Activated CD4-positive, CD25-positive, alpha-beta regulatory T cell (primary cell): ENCODE results near the gene RANBP9.

Experiments
- DNase-seq, 4 experiments: peaks; one replicate each; lab custom pipeline; 2025; lab: John Stamatoyannopoulos, UW

RANBP9 gene

GRCh38 chr6:13648850-13649249, 62.8 kb downstream of the RANBP9 start:
- DNase-seq, result no peak

GRCh38 chr6:13643125-13643524, 68.5 kb downstream of the RANBP9 start:
- no peak for DNase-seq

GRCh38 chr6:13641315-13641714, 70.3 kb downstream of the RANBP9 start:
- no peak for DNase-seq

DNA sequence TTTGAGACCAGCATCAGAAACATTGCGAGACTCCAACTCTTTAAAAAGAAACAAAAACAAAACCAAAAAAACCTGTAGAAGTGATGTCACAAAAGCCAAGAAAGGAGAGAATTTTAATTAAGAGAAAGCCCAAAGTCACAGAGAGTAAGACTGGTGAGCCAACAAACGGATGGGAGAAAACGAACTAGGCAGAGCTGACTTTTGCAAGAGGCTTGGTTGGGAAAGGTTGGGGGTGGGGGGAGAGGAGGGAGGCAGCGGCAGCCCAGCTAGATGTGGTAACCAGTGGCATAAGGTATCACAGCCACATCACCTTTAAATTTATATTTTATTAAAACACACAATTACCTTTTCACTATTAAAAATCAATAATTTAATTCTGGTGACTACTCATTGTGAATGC, 73.0 kb downstream of the RANBP9 start:
- DNase-seq, result no peak

DNA sequence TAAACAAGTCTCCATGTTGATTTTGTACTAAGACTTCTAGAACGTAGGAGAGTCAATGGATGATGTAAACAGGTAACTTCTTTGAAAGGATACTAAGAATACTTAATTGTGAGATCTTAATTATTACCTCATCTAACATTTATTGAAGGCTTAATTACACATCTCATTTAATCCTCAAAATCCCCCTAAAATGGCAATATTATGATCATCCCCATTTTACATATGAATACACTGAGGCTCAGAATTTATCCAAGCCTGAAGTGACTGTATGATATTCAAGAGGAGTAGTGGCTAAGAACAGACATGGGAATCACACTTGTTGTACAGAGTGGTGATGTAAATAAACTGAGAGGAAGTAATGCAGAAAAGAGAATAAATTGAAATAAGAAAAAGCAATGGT, 73.6 kb downstream of the RANBP9 start:
- no peak for DNase-seq

DNA sequence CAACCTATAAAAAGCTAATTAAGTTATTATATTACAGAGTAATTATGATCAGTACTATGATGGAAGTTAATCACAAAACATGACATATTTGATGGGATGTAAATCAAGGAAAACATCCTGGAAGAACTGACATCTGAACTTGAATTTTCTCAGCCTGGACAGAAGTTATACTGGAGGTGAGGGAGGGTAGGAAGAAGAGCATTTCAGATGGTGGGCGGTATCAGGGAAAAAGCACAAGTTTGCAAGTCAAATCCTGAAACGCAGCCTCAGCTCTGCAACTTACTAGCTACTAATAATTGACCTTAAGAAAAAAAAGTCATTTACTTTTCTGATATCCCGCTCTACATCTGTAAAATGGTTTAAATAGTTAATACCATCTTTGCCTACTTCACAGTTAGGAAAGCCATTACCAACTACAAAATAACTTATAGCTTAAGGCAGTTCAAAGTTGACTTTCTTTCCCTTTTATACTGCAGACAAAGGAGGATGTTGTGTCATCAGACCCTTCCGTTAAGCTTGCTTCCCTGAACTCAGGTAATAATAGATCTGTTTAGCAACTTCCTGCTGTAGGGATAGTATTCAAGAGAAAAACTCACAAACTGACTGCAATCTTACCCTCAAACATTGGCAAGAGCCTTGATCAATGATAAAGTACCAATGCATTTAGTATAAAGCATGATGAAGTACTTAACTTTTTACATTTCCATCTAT, 75.5 kb downstream of the RANBP9 start:
- DNase-seq, result no peak

DNA sequence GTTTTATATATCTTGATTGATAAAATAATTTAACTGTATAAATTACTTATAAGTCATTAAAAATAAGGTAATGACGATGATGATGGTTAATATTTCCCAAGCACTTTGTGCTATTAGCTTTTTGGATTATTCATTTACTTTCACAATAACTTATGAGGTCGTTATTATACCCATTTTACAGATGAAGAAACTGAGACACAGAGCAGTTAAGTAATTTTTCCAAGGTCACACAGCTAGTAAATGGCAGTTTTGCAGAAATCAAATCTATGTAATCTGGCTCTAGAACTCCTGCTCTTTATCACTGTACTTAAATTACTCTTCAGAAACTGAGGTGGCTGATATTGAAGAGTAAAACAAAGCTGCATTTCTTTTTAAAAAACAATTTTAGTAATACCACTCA, 78.3 kb downstream of the RANBP9 start:
- DNase-seq, result no peak

DNA sequence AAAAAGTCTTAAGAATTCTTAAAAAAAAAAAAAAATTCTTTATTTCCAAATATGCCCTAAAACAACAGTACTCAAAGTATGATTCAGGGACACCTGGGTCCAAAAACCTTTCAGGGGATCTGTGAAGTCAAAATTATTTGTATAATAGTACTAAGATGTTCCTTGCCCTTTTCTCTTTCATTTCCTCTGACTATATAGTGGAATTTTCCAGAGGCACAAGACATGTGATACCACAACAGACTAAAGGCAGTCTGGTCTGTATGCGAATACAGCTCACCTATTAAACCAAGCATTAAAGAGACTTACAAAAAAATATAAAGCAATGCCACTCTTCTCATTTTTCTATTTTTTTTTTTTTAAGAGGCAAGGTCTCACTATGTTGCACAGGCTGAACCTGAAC, 81.1 kb downstream of the RANBP9 start:
- DNase-seq, result no peak

DNA sequence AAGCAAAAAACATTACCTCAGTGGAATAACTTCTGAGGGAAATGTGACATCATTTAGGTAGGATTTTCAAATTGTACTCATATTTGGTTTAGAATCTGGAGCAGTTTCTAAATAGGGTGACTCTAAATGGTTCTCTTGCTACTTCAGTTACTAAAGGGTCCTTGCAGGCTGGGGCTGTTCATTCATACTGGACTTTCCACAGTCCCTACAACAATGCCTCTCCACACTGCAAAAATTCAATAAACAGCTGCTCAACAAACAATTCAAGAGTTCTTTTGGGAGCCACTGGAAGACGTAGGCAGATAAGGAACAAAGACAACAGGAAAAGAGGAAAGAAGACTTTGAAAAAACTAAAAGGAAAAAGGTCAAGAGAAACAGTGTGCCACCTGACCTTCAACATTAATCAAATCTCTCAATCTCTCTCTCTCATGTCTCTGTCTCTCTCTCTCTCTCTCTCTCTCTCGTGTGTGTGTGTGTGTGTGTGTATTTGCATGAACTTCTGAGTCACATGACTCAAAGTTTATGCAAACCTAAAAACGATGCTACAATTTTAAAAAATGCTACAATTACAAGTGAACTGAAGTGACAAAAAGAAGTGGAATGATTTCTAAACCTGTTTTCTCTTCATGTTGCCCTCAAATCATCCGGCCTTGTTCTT, 82.0 kb downstream of the RANBP9 start:
- DNase-seq, result no peak

- no peak for DNase-seq
Measured at GRCh38 chr6:13624871-13625288, 86.8 kb downstream of the RANBP9 start.

- DNase-seq, result no peak
Measured at GRCh38 chr6:13617066-13617465, 94.6 kb downstream of the RANBP9 start.

- DNase-seq, result peak in 2 of 4 experiments; percentile 9 to 20
Measured at GRCh38 chr6:13615792-13616120, 95.9 kb downstream of the RANBP9 start.

DNA sequence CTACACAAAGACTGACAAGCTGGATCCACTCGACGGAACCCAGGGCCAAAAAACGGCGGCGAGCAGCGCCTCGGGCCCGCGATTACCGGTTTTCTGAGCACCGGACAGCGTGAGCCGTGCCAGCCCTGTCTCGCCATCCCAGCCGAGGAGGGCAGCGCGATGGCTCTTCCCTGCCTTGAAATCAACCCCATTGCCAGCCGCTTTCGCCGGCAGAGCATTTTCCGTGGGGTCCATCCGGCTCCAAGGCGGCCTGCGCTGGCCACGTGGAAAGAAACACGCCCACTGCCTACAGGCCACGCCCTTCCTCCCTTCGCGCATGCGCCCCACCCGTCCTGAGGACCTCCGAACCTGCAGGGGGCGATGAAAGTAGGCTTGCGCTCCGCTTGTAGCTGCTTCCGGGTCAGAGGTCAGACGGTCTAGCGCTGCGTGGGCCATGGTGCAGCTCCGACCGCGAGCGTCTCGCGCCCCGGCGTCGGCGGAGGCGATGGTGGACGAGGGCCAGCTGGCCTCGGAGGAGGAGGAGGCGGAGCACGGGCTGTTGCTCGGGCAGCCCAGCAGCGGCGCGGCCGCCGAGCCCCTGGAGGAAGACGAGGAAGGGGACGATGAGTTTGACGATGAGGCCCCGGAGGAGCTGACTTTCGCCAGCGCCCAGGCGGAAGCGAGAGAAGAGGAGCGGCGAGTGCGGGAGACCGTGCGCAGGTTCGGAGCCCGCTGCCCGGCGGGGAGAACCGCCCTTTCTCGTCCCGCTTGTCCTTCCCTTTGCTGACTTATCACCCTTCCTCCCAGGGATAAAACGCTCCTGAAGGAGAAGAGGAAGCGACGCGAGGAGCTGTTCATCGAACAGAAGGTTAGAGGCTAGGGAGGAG, 96.5 kb downstream of the RANBP9 start, which contains the start of gene NOL7:
TSS of gene NOL7 (plus strand) at position 410 of the 866 bp plus-strand sequence. CDS start at position 434, 24 bp downstream.
- peak; percentile 97 to 98 (median 98) for DNase-seq

- DNase-seq, result no peak
Measured at GRCh38 chr6:13614126-13614925, 97.3 kb downstream of the RANBP9 start.

- DNase-seq, result no peak
Measured at GRCh38 chr6:13613029-13613594, 98.5 kb downstream of the RANBP9 start.

DNA sequence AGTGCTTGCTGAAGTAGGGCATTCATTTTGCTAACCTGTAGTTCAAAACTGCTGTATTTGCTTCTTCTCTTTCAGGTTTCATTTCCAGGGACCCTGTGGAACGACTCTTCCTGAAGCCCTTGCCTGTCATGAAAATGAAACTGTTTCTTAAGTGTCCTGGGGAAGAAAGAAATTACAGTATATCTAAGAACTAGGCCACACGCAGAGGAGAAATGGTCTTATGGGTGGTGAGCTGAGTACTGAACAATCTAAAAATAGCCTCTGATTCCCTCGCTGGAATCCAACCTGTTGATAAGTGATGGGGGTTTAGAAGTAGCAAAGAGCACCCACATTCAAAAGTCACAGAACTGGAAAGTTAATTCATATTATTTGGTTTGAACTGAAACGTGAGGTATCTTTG, 99.9 kb downstream of the RANBP9 start:
- no peak for DNase-seq

GRCh38 chr6:13605634-13606033, 106.0 kb downstream of the RANBP9 start:
- no peak for DNase-seq

- DNase-seq, result no peak
Measured at GRCh38 chr6:13604546-13605416, 106.9 kb downstream of the RANBP9 start.

DNA sequence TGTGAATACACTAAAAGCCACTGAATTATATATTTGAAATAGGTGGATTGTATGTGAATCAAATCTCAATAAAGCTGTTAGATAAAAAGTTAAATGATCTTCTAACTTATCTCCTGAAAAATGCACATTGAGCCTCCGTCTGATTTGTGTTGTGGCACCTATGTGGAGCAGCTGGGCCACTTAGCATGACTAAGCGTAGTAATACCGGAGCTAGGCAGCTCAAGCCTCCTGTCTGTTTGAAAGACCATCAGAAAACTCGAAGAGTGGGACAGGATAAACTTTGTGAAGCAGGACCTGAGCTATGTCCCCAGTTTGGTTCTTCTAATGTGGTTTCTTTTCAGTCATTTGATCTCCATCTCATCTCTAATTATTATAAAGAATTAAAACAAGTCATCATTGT, 107.5 kb downstream of the RANBP9 start:
- DNase-seq, result no peak

GRCh38 chr6:13600036-13600435, 111.6 kb downstream of the RANBP9 start:
- DNase-seq, result no peak

DNA sequence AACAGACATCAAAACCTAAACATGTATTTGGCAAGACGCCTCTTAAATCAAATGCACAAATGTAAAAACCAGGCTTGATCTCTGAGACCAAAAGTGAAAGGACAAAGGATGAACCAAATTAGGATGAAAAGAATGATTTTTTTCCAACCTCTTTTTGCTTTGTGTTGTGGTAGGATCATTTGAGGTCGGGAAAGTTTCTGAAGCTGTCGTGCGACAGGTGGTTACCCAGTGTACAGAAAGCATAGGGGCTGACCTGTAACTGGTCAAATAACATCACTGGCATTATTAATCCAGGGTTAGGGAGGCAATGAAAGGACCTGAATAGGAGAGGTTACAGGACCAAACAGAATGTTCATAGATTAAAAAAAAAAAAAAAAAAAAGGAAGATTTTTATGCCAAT, 114.6 kb downstream of the RANBP9 start:
- no peak for DNase-seq
